Thoracic aorta (tissue), 2 donors: ENCODE data around the gene BMP2. TPM values are rescaled to one million over a fixed set of nuclear protein-coding genes. Genes with fewer than 3 reads are reported as not detected.

Source experiments
- ATAC-seq: fragments of 150-250 bp; one replicate; pipeline ENCODE4 v1.8.0; 2017; ENCODE audit warnings: low read depth; ENCODE audit not compliant: insufficient number of reproducible peaks, low FRiP score
- DNase-seq: peaks from one replicate; pipeline ENCODE4 v3.0.0-alpha.2; 2020; ENCODE audit warnings: low spot score
- H3K27ac ChIP-seq, 2 donors: fragments of 200-600 bp; sonication (generic); 1 replicate in 1 of 2; 2 replicates in 1 of 2; pipeline ENCODE4 v1.5.1; 2016; ENCODE audit warnings: mild to moderate bottlenecking in 2 of 2, moderate library complexity in 2 of 2
- H3K27me3 ChIP-seq: fragments of 200-600 bp; sonication (generic); replicated peaks from 2 replicates; pipeline ENCODE4 v1.6.0; 2016; ENCODE audit warnings: mild to moderate bottlenecking; ENCODE audit not compliant: insufficient read depth
- H3K36me3 ChIP-seq: fragments of 200-600 bp; sonication (generic); one replicate; pipeline ENCODE4 v1.5.1; 2016
- H3K4me1 ChIP-seq, 2 donors: fragments of 200-600 bp; sonication (generic); 1 replicate in 1 of 2; 2 replicates in 1 of 2; pipeline versions ENCODE4 v1.5.1 to v1.6.0; 2016; ENCODE audit warnings: low read depth in 2 of 2, mild to moderate bottlenecking in 1 of 2; ENCODE audit not compliant: control insufficient read depth in 1 of 2
- H3K4me3 ChIP-seq: fragments of 200-600 bp; sonication (generic); 2 replicates; pipeline ENCODE4 v1.5.1; 2016; ENCODE audit warnings: mild to moderate bottlenecking
- H3K9me3 ChIP-seq: fragments of 200-600 bp; sonication (generic); 2 replicates; pipeline ENCODE4 v1.5.1; 2016
- total RNA-seq, 2 donors: library from RNA; depleted of rRNA; stranded (reverse); fragments of >200 nt; gene quantifications; one replicate each; pipeline versions ENCODE4 v1.1.0 to v1.2.3, GENCODE V29; 2016
- TF ChIP-seq, protein P1 (sequence below): fragments of 200-600 bp; sonication (generic); IDR thresholded peaks from one replicate; pipeline ENCODE4 v1.5.1; 2019; ENCODE audit warnings: antibody characterized with exemption

BMP2 gene
- total RNA-seq, 2 donors from 2014 or later, result 8.3 to 10.4 TPM

DNA sequence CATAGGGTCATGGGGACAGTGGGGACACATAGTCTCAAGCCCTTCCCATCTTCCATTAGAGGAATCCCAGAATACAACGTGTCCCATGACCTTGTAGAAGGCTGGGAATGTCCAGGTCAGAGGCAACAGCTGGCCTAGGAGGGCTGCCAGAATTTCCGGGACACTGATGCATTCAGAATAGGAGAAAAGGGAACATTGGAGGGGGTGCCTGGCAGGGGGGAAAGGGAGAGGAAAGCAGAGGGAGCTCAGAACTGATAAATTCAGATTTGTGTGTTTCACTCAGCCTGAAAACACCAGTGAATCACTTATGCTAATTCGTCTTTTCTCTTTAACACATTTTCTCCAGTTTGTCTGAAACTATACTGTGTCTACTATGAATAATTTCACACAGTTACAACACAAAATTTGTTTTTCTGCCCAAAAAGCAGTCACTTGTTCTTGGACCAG, 35.5 kb upstream of the BMP2 start:
- no peaks in the 10 kb centered on the region for H3K27me3 ChIP-seq
- no peak overlapping the region for H3K4me3 ChIP-seq
- no peak overlapping the region for H3K27ac ChIP-seq
- H3K4me1 ChIP-seq, result peaks cover 4 to 15% of the 10 kb centered on the region in 2 donors
- TF ChIP-seq, protein P1, sequence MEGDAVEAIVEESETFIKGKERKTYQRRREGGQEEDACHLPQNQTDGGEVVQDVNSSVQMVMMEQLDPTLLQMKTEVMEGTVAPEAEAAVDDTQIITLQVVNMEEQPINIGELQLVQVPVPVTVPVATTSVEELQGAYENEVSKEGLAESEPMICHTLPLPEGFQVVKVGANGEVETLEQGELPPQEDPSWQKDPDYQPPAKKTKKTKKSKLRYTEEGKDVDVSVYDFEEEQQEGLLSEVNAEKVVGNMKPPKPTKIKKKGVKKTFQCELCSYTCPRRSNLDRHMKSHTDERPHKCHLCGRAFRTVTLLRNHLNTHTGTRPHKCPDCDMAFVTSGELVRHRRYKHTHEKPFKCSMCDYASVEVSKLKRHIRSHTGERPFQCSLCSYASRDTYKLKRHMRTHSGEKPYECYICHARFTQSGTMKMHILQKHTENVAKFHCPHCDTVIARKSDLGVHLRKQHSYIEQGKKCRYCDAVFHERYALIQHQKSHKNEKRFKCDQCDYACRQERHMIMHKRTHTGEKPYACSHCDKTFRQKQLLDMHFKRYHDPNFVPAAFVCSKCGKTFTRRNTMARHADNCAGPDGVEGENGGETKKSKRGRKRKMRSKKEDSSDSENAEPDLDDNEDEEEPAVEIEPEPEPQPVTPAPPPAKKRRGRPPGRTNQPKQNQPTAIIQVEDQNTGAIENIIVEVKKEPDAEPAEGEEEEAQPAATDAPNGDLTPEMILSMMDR, result no peak
- no peak for DNase-seq
- H3K36me3 ChIP-seq, result no peaks in the 10 kb centered on the region
- no peaks in the 10 kb centered on the region for H3K9me3 ChIP-seq
- ATAC-seq, result no peak

DNA sequence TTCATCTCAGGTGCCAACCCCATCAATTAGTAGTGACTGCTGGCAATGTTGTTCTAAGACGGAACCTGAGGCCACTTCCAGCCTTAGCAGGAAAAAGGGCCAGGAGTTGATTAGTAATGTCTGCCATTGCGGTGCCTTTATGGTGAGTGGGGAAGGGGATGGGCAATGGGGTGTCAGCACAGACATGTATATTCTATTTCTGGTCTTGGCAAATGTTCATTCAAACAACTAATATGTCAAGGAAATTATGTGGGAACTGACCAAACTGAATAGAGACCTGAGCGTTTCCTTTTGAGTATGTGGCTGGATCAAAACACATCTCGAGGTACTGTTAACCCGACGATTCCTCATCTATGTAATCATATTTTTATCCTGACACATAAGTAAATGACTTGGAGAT, 34.6 kb upstream of the BMP2 start:
- H3K9me3 ChIP-seq, result no peaks in the 10 kb centered on the region
- ATAC-seq, result no peak
- TF ChIP-seq, protein P1, result no peak
- H3K27me3 ChIP-seq, result no peaks in the 10 kb centered on the region
- DNase-seq, result no peak
- H3K4me1 ChIP-seq, result peaks cover 4 to 15% of the 10 kb centered on the region in 2 donors
- H3K4me3 ChIP-seq, result no peak overlapping the region
- no peaks in the 10 kb centered on the region for H3K36me3 ChIP-seq
- H3K27ac ChIP-seq, result no peak overlapping the region

DNA sequence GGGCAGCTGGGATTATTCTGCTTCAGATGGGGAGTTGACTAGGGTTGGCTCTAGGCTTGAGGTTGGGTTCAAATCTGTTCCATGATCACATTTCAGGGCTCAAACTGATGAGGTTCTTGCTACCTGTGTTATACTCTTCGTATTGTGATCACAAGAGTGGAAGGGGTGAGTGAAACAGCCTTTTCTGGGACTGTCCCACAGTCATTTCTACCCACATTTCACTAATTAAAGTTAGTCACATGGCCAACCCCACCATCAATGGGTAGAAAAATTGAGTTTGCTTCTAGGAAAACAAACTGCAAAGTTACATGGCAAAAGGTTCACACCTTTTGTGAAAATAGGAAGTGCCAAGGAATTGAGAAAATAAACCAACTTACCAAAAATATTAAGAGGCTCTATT, 33.5 kb upstream of the BMP2 start:
- Histone ChIP-seq H3K9me3 (no peaks in the 10 kb centered on the region), H3K4me1 (peaks cover 4 to 15% of the 10 kb centered on the region in 2 donors), H3K27ac (no peak overlapping the region), H3K4me3 (no peak overlapping the region), H3K36me3 (no peaks in the 10 kb centered on the region), H3K27me3 (no peaks in the 10 kb centered on the region)
- TF ChIP-seq, protein P1, result no peak
- no peak for ATAC-seq
- DNase-seq, result no peak

DNA sequence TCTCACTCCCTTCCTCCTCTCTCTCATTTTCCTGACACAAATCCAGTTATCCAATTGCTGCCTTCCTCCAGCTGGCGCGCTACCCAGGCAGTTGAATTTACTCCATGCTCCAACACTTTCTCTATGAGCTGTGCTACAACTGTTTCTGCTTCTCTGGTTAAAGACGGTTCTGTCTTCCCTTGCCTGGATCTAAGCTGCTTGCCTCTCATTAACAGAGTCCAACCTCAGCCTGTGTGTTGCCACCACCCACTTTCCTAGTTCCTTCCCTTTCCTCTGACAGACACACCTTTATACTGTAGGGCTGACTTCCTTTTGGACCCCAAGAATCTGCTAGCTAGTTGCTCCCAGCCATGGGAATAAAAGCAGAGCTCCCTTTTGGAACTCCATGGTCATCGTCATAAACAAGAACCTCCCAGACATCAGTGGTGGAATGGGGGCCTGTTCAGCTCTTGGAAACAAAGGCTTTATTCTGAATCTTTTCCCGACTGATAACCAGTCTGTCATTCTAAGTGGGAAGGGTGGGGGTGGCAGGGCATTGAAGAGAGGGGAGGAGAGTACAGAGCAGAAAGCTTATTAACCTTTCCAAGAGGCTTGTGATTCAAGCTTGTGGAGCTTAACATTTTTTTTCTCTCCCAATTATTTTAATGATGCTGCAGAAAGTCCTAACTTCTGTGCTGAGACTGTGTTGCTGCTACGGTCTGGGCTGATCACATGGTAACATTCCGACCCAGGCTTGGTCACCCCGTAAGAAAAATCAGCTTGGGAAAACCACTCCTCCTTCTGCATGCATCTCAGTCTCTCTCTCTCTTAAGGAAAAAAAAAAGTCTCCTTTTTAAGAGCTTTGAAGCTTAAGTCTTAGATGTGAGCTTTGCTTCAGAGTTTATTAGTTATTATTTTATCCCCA, 31.3 kb upstream of the BMP2 start:
- TF ChIP-seq, protein P1, result no peak
- no peaks in the 10 kb centered on the region for H3K36me3 ChIP-seq
- H3K27me3 ChIP-seq, result no peaks in the 10 kb centered on the region
- peaks cover 4 to 20% of the 10 kb centered on the region in 2 donors for H3K4me1 ChIP-seq
- no peaks in the 10 kb centered on the region for H3K9me3 ChIP-seq
- H3K27ac ChIP-seq, result peak overlapping the region; percentile 9 to 47
- DNase-seq (no peak), ATAC-seq (no peak)
- peak overlapping the region; percentile 45 for H3K4me3 ChIP-seq

DNA sequence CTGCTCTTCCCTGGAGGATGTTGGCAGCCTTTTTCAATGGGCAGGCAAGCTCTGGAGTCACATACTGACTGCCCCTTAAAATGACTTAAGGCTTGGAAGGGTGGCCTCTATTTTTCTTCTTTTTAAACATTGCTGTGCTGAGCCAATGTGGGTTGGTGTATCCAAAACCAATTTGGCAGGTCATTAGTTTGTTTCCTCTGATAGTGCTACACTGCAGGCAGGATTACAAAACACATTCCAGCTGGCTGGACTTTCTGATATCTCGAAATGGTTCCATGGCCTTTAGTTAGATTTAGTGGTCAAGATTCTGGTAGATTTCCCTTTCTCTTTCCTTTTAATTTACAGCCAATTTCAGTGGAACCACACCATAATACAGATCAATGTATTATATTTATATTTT, 28.1 kb upstream of the BMP2 start:
- ATAC-seq, result no peak
- DNase-seq, result no peak
- peaks cover 4 to 20% of the 10 kb centered on the region in 2 donors for H3K4me1 ChIP-seq
- no peak overlapping the region for H3K4me3 ChIP-seq
- TF ChIP-seq, protein P1, result no peak
- H3K27me3 ChIP-seq, result no peaks in the 10 kb centered on the region
- no peak overlapping the region for H3K27ac ChIP-seq
- no peaks in the 10 kb centered on the region for H3K36me3 ChIP-seq
- H3K9me3 ChIP-seq, result no peaks in the 10 kb centered on the region
